GM23338 (cell line): ENCODE data around the gene E2F3. TPM values are rescaled to one million over a fixed set of nuclear protein-coding genes. Genes with fewer than 3 reads are reported as not detected.

ENCODE experiments used
- ATAC-seq: fragments of 200-7000 bp; cut with Tn5 transposase; 3 replicates; pipeline ENCODE4 v1.9.1; 2020
- DNase-seq: peaks from one replicate; pipeline ENCODE4 v3.0.0-alpha.2; 2015; ENCODE audit warnings: low spot score
- H2AFZ ChIP-seq: fragments of 200-600 bp; sonication (generic); 2 replicates; pipeline ENCODE4 v1.8.0; 2016; ENCODE audit warnings: antibody characterized with exemption, mild to moderate bottlenecking, moderate library complexity
- H3F3A ChIP-seq: fragments of 200-600 bp; sonication (generic); replicated peaks from 2 replicates; pipeline ENCODE4 v1.8.0; 2017; ENCODE audit warnings: antibody characterized with exemption, mixed run types, low read depth
- H3K27ac ChIP-seq: fragments of 200-600 bp; sonication (generic); 2 replicates; pipeline ENCODE4 v1.6.1; 2016; ENCODE audit warnings: low read depth
- H3K27me3 ChIP-seq: fragments of 200-600 bp; sonication (generic); 2 replicates; pipeline ENCODE4 v1.8.0; 2016; ENCODE audit warnings: mild to moderate bottlenecking, mixed run types, moderate library complexity; ENCODE audit not compliant: insufficient read depth
- H3K36me3 ChIP-seq: fragments of 200-600 bp; sonication (generic); 2 replicates; pipeline ENCODE4 v1.8.0; 2016; ENCODE audit warnings: mild to moderate bottlenecking; ENCODE audit not compliant: insufficient read depth
- H3K4me1 ChIP-seq: fragments of 200-600 bp; sonication (generic); 2 replicates; pipeline ENCODE4 v1.8.0; 2016; ENCODE audit warnings: mild to moderate bottlenecking, moderate library complexity; ENCODE audit not compliant: insufficient read depth
- H3K4me2 ChIP-seq: fragments of 200-600 bp; sonication (generic); 2 replicates; pipeline ENCODE4 v1.7.1; 2017; ENCODE audit warnings: mixed run types
- H3K4me3 ChIP-seq: fragments of 200-600 bp; sonication (generic); 2 replicates; pipeline ENCODE4 v1.6.1; 2016; ENCODE audit warnings: mixed run types
- H3K79me2 ChIP-seq: fragments of 200-600 bp; sonication (generic); replicated peaks from 2 replicates; pipeline ENCODE4 v1.8.0; 2017; ENCODE audit warnings: mild to moderate bottlenecking; ENCODE audit not compliant: insufficient read depth
- H3K9me2 ChIP-seq: fragments of 200-600 bp; sonication (generic); 2 replicates; pipeline ENCODE4 v1.8.0; 2017; ENCODE audit not compliant: insufficient read depth
- H4K20me1 ChIP-seq: fragments of 200-600 bp; sonication (generic); replicated peaks from 2 replicates; pipeline ENCODE4 v1.8.0; 2017; ENCODE audit warnings: mild to moderate bottlenecking; ENCODE audit not compliant: insufficient read depth
- H3K27ac Mint-ChIP-seq: 2 replicates; pipeline ENCODE4 v1.8.0; 2020; ENCODE audit warnings: inconsistent platforms, mild to moderate bottlenecking, moderate library complexity, mixed read lengths
- H3K27me3 Mint-ChIP-seq: 3 replicates; pipeline ENCODE4 v1.8.0; 2022; ENCODE audit warnings: low read depth, mild to moderate bottlenecking, moderate library complexity, mixed read lengths, inconsistent platforms; ENCODE audit not compliant: insufficient read depth, poor library complexity
- H3K36me3 Mint-ChIP-seq: 3 replicates; pipeline ENCODE4 v1.8.0; 2021; ENCODE audit warnings: low read depth, mild to moderate bottlenecking, inconsistent platforms, moderate library complexity, mixed read lengths
- H3K4me1 Mint-ChIP-seq: 3 replicates; pipeline ENCODE4 v1.8.0; 2020; ENCODE audit warnings: mild to moderate bottlenecking, inconsistent platforms, mixed read lengths
- H3K4me3 Mint-ChIP-seq: 3 replicates; pipeline ENCODE4 v1.8.0; 2021; ENCODE audit warnings: moderate library complexity, mild to moderate bottlenecking, inconsistent platforms, mixed read lengths
- H3K9me3 Mint-ChIP-seq: 3 replicates; pipeline ENCODE4 v1.8.0; 2020; ENCODE audit warnings: moderate library complexity, mild to moderate bottlenecking, inconsistent platforms, mixed read lengths
- CTCF ChIP-seq, 2 experiments: fragments of 200-600 bp in 1 of 2; sonication (generic) in 1 of 2; conservative IDR thresholded peaks; 2 replicates each; pipeline versions ENCODE4 v1.5.1 to v1.6.1; 2016 to 2017; ENCODE audit warnings: antibody characterized with exemption in 2 of 2, low read depth in 2 of 2, mild to moderate bottlenecking in 2 of 2, moderate library complexity in 1 of 2
- ETS1 ChIP-seq: IDR thresholded peaks from 2 replicates; pipeline ENCODE4 v1.6.1; 2016; ENCODE audit warnings: antibody characterized with exemption
- EZH2phosphoT487 ChIP-seq: fragments of 200-600 bp; sonication (generic); IDR thresholded peaks from one replicate; pipeline ENCODE4 v1.8.1; 2018; ENCODE audit warnings: antibody characterized with exemption; ENCODE audit not compliant: unreplicated experiment
- JUNB ChIP-seq: IDR thresholded peaks from one replicate; pipeline ENCODE4 v1.6.1; 2016; ENCODE audit warnings: antibody characterized with exemption; ENCODE audit not compliant: unreplicated experiment
- NANOG ChIP-seq: IDR thresholded peaks from 2 replicates; pipeline ENCODE4 v1.6.1; 2016; ENCODE audit warnings: antibody characterized with exemption, borderline replicate concordance
- POLR2AphosphoS5 ChIP-seq: IDR thresholded peaks from 2 replicates; pipeline ENCODE4 v1.6.1; 2016; ENCODE audit warnings: antibody characterized with exemption, low read depth
- REST ChIP-seq: IDR thresholded peaks from one replicate; pipeline ENCODE4 v1.6.1; 2018; ENCODE audit warnings: antibody characterized with exemption; ENCODE audit not compliant: unreplicated experiment
- STAT1 ChIP-seq: IDR thresholded peaks from one replicate; pipeline ENCODE4 v1.6.1; 2016; ENCODE audit warnings: antibody characterized with exemption; ENCODE audit not compliant: unreplicated experiment
- ZNF114 ChIP-seq: fragments of 250-450 bp; sonication (Bioruptor Pico); IDR thresholded peaks from 2 replicates; pipeline ENCODE4 v1.5.0; 2020; ENCODE audit warnings: mild to moderate bottlenecking, moderate library complexity
- ZNF331 ChIP-seq: fragments of 250-450 bp; sonication (Bioruptor Pico); IDR thresholded peaks from 2 replicates; pipeline ENCODE4 v1.5.0; 2020; ENCODE audit warnings: low read depth, mild to moderate bottlenecking, moderate library complexity
- ZNF462 ChIP-seq: fragments of 250-450 bp; sonication (Bioruptor Pico); IDR thresholded peaks from 2 replicates; pipeline ENCODE4 v1.5.0; 2020; ENCODE audit warnings: mild to moderate bottlenecking, moderate library complexity
- polyA plus RNA-seq: library from polyadenylated mRNA; unstranded; fragments of >200 nt; fragmentation: Nextera tagmentation; extraction: Ambion mirVana; gene quantifications from 2 replicates; pipeline ENCODE4 v1.2.1, GENCODE V29; 2016
- total RNA-seq: library from RNA; depleted of rRNA; stranded (reverse); fragments of >200 nt; shearing (Covaris generic); gene quantifications from 2 replicates; pipeline ENCODE4 v1.2.3, GENCODE V29; 2014

E2F3 gene
- total and polyA plus RNA-seq, 2 experiments from 2014 or later, result 27.2 to 33.5 TPM

- H3K27me3 ChIP-seq, result no peaks in the 10 kb centered on the region
- Mint-ChIP-seq H3K4me3 (no peak overlapping the region), H3K4me1 (peaks cover 9% of the 10 kb centered on the region; the same call in 1 of the 3 replicates), H3K9me3 (peaks cover 6% of the 10 kb centered on the region; the same call in 2 of the 3 replicates), H3K36me3 (peaks cover 5% of the 10 kb centered on the region; the same call in 2 of the 3 replicates), H3K27ac (no peak overlapping the region), H3K27me3 (no peaks in the 10 kb centered on the region)
- no peaks in the 10 kb centered on the region for H3K79me2 ChIP-seq
- peaks cover 6% of the 10 kb centered on the region for H3K9me2 ChIP-seq
- no peaks in the 10 kb centered on the region for H3F3A ChIP-seq
- DNase-seq (no peak), ATAC-seq (no peak)
- H3K36me3 ChIP-seq, result no peaks in the 10 kb centered on the region
- H3K4me1 ChIP-seq, result no peaks in the 10 kb centered on the region
- no peak overlapping the region for H3K27ac ChIP-seq
- no peak for TF ChIP-seq ETS1
- no peak for TF ChIP-seq REST
- no peak for TF ChIP-seq STAT1
- TF ChIP-seq JUNB, result no peak
- no peak for TF ChIP-seq ZNF331 (CRISPR knock-in tag)
- no peak for TF ChIP-seq EZH2phosphoT487
- no peak for TF ChIP-seq ZNF114 (CRISPR knock-in tag)
- no peak for TF ChIP-seq ZNF462 (CRISPR knock-in tag)
- TF ChIP-seq CTCF (conservative IDR thresholded peaks at IDR 0.05; ENCODE audit: low read depth in 2 of 2), result no peak
- no peak for TF ChIP-seq POLR2AphosphoS5
- no peak for TF ChIP-seq NANOG
- H3K4me2 ChIP-seq, result no peak overlapping the region
- H4K20me1 ChIP-seq, result no peaks in the 10 kb centered on the region
- H2AFZ ChIP-seq, result no peak overlapping the region
- H3K4me3 ChIP-seq, result no peak overlapping the region
Measured at GRCh38 chr6:20377623-20378265, 23.9 kb upstream of the E2F3 start.
